ENCODE measurements around the gene CIPC.

CIPC gene, protein sequence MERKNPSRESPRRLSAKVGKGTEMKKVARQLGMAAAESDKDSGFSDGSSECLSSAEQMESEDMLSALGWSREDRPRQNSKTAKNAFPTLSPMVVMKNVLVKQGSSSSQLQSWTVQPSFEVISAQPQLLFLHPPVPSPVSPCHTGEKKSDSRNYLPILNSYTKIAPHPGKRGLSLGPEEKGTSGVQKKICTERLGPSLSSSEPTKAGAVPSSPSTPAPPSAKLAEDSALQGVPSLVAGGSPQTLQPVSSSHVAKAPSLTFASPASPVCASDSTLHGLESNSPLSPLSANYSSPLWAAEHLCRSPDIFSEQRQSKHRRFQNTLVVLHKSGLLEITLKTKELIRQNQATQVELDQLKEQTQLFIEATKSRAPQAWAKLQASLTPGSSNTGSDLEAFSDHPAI

DNA sequence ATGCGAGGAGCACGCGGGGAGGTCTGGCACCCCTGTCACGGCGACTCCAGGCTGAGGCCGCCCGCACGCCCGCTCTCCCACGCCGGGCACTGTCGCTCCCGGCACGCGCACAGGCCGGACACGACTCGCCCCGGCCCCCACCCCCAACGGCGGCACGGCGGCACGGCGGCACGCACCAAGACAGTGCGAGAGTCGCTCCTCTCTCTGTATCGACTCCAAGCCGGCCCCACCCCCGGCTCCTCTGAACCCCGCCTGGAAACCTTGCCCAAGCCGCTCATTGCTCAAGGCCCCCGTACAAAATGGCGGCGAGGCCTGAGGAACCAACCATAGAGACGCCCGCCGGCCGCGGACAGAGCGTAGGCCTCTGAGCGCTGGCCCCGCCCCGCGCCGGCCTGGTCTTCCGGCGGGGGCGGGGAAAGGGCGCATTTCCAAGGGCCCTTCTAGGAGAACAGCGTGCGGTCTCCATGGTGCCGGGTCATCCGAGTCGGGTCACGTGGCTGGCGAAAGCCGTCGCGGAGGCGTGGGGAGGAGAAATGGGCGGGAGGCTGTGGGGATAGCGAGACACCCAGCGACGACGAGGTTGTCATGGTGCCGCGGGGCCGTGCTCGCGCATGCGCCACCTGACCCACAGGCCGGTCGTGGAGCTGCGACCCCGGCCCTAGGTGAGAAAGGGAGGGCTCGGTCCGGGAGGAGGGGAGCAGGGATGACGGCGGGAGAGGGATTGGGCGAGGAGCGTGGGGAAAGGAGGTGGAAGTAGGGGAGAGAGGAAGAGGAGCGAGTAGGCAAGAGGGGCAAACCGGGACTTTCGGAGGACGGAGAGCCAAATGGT lies at the start of gene CIPC:
Gene CIPC, plus strand, starts transcription at position 559 of the 829 bp plus-strand sequence. CDS start 7,451 bp downstream, outside the sequence.
- in situ Hi-C loops (cut with MboI; ENCODE audit: low sequenced_read_pairs) = no loop called here

DNA sequence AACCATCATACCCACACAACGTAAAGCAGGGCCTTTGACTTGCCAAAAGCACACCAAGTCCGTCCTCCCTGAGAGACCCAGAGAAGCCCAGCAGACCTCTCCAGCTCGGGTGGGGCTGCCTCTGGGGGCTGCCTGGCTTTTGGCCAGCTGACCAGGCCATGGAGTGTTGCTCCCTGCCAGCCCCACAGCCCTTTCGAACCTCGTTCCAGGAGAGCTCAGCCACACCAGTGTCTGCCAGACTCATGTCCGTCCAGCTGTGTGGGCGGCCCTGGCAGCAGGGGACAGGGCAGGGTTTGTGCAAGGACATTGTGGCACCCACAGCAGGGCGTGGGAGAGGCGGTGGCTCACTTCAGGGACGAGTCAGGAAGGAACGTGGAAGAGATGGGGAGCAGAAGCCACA lies 46.9 kb upstream of the CIPC start:
- in situ Hi-C loops (cut with MboI; ENCODE audit: low sequenced_read_pairs) = loop anchor here (25.0 kb wide), 1 partner anchor 139 kb away; no protein-coding TSS in a partner anchor

DNA sequence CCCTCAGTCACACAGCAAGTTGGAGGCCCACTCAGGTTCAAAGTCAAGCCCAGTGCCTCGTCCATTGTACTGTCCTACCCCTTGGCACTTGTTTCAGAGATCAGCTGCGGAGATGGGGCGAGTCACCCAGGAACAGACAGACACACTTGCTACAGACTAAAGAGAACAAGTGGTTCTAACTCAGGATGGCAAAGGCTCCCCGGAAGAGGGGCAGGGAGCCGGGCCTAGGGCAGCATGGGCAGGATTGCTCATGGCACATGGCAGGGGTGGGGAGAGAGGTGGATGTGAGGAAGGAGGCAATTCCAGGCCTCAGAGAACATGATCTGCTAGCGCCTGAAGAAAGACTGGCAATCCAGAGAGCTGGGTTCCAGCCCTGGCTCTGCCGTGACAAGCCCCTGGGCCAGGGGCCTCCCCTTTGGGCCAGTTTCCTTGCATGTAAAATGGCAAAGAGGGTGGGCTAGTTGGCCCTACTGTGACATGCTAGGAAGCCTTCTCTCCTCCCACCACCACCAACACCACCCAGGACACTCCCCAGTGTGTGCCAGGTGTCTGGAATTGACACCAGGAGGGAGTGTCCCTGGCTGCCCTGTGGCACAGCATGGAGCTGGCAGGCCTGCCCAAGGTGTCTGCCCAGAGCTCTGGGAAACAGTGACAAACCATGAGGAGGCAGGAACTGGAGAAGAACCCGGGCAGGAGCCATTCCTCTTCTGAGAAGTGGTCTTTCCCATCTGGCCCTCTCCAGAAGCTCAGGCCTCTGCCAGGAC lies 45.6 kb upstream of the CIPC start:
- in situ Hi-C loops (cut with MboI; ENCODE audit: low sequenced_read_pairs) = loop anchor here (25.0 kb wide), 1 partner anchor 140 kb away; no protein-coding TSS in a partner anchor

DNA sequence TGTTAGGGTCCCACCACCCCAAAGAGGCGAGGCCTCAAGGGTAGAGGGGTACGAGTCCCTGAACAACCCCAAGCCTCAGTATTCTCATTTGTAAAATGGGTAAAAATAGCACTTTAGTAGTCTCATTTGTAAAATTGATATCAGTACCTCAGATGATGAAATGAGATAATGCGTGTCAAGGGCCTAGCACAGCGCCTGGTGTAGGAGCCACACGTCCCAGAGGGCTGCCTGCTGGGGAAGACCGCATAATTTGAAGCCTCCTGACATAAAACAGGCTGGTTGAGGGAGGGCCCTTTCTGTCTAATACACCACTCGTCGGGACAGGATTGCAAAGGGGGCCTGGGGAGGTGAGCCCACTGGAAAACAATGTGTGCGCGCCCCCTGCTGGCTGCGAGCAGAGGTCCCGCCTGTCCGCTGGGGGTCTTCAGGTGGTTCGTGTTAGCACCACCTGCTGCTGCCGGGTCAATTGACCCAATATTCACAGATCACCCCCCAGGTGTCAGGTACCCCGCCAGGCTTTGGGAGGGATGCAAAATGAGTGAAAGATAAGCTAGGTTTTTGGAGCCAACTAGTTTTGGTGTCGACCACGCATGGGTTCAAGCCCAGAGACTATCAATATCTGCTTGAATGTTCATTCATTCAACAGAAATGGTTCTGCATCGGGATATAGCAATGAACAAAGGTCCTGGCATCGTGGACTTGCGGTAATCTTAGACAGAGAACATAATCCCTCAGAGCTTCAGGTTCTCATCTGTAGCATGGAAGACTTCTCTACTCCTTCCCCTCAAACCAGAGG lies 44.8 kb upstream of the CIPC start:
- in situ Hi-C loops (cut with MboI; ENCODE audit: low sequenced_read_pairs) = loop anchor here (25.0 kb wide), 1 partner anchor 141 kb away; no protein-coding TSS in a partner anchor

DNA sequence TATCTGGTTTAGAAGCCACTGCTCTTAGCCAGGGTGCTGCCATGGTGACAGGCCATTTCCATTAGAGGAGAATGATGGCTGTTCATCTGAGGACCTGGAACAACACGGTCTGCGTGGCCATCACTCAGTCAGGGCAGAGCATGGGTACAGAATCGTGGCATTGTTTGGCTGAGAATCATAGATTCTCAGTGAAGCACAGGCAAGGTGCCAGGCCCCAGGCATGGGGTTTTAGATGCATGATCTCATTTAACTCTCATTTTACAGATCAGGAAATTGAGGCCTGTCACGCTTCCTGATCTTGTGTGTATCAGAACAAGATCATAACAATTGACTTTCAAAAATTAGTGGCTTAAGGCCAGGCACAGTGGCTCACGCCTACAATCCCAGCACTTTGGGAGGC lies 42.8 kb upstream of the CIPC start:
- in situ Hi-C loops (cut with MboI; ENCODE audit: low sequenced_read_pairs) = loop anchor here (25.0 kb wide), 1 partner anchor 143 kb away; no protein-coding TSS in a partner anchor

DNA sequence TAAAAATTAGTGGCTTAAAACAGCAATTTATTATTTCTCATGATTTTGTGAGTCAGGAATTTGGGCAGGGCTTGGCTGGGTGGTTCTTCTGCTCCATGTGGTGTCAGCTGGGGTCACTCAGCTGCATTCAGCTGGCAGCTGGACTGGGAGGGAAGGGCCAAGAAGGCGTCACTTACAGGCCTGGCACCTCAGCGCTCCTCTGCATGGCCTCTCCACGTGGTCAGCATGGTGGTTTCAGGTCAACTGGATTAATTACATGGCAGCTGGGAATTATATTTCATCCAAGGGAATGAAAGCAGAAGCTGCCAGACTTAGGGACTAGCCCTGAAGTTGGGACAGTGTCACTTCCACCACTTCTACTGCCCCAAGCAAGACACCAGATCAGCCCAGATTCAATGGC lies 42.1 kb upstream of the CIPC start:
- in situ Hi-C loops (cut with MboI; ENCODE audit: low sequenced_read_pairs) = loop anchor here (25.0 kb wide), 1 partner anchor 144 kb away; no protein-coding TSS in a partner anchor

DNA sequence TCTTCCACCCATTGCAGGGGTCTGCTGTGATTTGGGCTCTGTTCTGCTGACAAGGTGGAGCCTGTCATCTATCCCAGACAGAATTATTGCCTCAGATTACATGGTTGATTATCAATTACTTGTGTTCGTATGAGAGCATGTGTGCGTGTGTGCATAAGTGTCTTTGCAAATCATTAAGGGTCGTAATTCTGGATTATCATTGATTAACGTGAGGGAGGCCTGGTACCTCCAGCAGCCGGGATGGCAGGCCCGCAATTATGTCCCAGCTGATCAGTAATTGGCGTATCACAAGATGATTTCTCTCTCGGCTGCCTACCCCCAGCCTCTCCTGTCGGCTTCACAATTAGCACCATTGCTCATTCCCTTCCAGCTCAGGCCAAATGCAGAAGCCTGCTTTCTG lies 39.9 kb upstream of the CIPC start:
- in situ Hi-C loops (cut with MboI; ENCODE audit: low sequenced_read_pairs) = loop anchor here (25.0 kb wide), 1 partner anchor 146 kb away; no protein-coding TSS in a partner anchor

DNA sequence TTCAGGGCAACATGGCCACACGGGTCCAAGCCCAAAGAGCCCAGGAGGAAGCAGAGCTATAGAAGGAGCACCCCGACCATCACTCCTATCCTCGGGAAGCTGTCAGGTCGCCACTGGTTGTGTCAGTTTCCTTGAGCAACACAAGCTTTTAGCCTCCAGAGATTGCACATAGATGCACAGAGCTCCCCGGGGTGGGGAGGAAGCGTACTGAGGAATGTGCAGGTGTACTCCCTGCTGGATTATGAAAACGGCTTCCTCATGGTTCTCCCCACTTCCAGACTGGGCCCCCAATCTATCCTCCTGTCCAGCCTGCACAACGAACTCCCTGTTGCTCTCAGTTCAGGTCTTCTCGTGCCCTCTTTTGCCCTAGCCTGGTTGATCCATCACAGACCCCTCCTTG lies 39.3 kb upstream of the CIPC start:
- in situ Hi-C loops (cut with MboI; ENCODE audit: low sequenced_read_pairs) = loop anchor here (25.0 kb wide), 1 partner anchor 146 kb away; no protein-coding TSS in a partner anchor

DNA sequence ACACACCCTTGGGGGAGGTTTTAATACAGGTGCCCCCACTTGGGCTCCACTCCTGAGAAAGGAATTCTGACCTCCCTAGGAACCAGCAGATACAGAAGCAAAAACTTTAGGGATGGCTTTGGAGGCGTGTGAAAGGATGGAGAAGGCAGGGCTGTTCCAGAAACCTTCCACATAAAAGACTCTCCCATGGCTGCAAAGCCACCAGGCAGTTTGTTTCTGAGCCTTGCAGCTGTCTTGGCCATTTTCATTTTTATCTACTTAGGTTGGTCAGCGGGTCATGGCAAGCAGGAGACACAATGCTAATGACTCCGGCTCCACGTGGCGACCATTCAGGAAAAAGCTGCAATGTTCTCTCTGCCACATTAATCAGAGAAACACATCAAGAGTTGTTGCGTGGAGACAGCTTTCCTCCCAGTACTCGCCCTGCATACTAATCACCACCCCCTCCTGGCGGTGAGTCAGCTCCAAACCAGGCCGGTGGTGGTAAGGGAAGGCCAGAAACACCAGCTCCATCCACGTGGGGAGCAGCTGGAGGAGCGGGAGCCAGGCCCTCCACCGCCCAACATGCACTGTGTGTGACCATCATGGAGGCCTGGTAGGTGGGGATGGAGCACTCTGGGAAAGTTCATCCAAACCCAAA lies 38.7 kb upstream of the CIPC start:
- in situ Hi-C loops (cut with MboI; ENCODE audit: low sequenced_read_pairs) = loop anchor here (25.0 kb wide), 1 partner anchor 147 kb away; no protein-coding TSS in a partner anchor

DNA sequence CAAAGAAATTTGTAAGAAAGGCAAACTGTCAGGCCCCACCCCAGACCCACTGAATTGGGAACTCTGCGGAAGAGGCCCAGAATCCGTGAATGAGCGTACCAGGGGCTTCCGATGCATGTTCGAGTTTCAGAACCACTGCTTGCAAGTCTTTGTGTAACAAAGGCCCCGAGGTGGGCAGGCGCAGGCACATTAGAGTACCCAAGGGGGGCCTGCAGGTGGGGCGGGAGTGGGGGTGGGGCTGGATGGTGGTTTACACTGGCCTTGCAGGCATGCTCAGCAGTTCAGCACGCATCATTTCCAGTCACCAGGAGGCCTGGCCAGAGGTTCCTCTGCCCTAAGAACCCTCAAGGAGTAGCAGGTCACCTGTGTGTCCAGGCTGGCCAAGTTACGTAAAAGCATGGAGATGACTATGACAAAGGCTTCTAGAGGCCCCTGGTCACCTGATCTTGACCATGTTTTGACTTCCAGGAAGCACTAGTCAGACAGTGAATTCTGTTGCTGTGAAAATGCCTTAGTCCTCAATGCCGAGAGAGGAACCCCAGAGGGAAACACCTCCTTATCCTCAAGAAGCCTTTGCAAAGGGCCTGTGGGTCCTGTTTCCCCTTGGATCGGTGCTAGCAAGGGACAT lies 36.3 kb upstream of the CIPC start:
- in situ Hi-C loops (cut with MboI; ENCODE audit: low sequenced_read_pairs) = loop anchor here (25.0 kb wide), 1 partner anchor 149 kb away; no protein-coding TSS in a partner anchor

DNA sequence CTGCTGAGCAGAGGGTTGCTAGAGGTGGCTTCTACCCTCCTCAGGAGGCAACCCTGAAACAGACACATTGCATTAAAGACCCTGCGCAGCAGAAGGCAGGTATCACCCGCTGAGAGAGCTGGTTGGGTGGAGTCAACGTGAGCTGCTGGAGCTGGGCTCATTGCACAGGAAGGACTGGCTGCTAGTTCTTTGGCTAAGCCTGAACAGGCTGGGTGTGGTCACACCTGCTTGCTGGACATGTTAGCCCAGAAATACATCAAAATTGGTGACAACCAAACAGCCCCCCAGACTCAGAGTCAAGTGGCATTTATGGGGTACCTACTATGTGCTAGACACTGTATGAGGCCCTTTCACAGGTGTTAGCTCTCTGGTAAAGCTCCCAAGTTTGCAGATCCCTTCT lies 35.8 kb upstream of the CIPC start:
- in situ Hi-C loops (cut with MboI; ENCODE audit: low sequenced_read_pairs) = loop anchor here (25.0 kb wide), 1 partner anchor 150 kb away; no protein-coding TSS in a partner anchor

DNA sequence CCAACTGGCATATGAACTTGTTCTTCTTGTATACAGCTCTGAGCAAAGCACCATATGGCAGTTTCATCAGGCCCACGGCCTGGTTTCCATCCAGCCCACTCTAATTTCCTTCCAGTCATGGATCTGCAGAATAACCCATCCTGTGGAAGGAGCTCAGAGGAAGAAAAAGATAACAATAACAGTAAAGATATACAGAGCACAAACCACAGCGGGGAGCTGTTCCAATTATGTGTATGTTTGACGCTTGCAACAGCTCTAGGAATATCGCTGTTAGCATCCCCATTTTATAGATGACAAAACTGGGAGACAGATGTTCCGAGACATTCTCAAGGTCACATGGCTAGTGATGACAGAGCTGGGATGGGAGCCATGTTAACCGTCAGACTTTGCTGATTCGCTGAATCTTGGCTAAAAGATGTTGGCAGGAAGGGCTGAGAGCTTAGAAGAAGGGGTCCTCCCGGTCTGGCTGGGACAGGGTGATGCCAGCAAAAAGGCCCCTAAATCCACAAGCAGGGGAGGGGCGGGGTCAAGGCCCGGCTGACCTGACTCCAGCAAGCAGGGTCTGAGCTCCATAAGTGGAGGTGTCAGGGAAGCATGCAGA lies 34.4 kb upstream of the CIPC start:
- in situ Hi-C loops (cut with MboI; ENCODE audit: low sequenced_read_pairs) = loop anchor here (25.0 kb wide), 1 partner anchor 151 kb away; no protein-coding TSS in a partner anchor

DNA sequence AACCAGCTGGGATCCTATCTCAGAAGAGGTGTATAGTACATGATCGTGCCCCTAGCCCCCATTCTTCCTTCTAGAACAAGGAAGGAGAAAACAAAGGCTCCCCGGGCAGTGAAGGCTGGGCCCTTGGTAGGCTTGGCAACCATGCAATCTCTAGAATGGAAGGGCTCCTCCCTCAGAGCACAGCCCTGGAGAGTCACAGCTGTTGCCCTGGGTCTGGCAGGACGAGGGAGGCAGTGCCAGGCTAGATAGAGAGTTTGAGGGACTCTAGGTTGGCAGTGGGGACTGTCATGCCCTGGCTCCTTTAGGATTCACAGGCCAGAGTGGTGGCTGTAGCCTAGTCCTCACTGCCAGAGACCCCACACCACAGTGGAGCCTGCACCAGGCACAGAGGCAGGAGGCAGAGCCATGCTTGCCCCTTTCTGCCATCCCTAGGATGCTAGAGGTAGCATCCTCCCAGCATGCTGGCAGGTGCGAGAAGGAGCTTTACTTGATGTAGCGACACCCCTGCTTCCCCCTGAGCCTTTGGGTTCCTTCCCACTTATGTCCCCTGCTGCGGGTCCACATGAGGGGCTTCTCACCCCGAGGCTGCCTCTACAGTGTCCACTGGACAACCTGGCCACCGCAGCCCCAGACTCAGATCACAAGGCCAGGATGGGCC lies 33.4 kb upstream of the CIPC start:
- in situ Hi-C loops (cut with MboI; ENCODE audit: low sequenced_read_pairs) = loop anchor here (25.0 kb wide), 1 partner anchor 152 kb away; no protein-coding TSS in a partner anchor

DNA sequence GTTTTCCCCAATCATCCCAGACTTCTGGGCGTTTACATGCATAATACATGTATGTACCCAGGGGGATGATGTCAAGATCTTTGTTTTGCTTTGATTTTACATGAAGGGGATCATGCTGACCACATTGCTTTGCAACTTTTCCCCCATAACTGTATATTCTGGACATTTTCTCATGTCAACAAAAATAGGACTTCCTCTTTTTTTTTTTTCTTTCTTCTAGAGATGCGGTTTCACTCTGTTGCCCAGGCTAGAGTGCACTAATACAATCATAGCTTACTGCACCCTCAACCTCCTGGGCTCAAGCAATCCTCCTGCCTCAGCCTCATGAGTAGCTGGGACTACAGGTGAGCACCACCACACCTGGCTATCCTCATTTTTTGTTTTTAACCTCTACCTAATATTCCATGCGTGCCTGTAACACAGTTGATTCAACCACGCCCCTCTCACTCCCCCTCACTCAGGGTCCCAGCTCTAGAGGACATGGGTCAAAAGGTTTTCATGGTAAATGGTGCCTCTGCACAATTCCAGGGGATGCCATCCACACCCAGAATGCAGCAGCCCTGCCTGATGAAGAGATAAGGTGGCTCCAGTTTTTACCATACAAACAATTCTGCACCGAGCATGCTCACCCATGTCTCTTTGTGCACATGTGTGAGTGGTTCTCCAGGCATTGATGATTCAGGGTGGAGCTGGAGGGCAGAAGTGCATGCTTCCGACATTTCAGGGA lies 32.0 kb upstream of the CIPC start:
- in situ Hi-C loops (cut with MboI; ENCODE audit: low sequenced_read_pairs) = loop anchor here (25.0 kb wide), 1 partner anchor 154 kb away; no protein-coding TSS in a partner anchor

DNA sequence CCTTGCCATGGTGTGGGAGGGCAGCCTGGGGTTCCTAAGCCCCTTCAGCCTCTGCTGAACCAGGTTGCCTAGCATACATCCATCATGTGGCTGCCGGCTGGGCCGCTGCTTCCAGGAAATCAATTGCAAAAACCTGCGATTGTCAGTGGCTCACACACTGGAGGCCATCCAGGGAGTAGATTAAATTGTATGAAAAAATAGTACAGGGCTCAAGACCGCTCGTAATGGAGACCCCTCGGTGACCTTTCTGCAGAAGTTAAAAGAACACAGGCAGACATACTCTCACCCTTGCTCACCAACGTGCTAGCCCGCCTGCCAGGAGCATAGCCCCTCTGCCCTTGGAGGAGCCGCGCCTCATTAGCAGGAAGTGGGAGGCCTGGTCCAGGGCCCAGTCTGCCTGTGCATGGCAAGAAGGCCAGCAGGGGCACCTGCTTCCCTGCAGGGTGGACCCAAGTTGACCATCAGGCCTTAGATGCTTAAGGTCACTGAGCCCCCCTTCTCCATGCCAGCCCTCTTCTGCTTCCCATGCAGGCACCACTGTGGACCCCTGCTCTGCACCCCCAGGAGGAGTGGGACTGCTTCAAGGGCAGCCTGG lies 31.4 kb upstream of the CIPC start:
- in situ Hi-C loops (cut with MboI; ENCODE audit: low sequenced_read_pairs) = loop anchor here (25.0 kb wide), 1 partner anchor 154 kb away; no protein-coding TSS in a partner anchor

Measured in hTERT RPE-1 (cell line).